CD4-positive, alpha-beta T cell treated with Interferon alpha-2 for 1 hour (primary cell): Measurements from ENCODE around the gene ANKFN1.
"Not testable (repeated sequence)": the region's sequence is repeated elsewhere in the genome, so short reads cannot be mapped to it uniquely, and the experiment has no call there.

Source experiments
- DNase-seq, 2 donors: peaks; one replicate each; pipeline ENCODE4 v3.0.0-alpha.2; 2020 to 2022

ANKFN1 gene

GRCh38 chr17:56358651-56359050 is 205.4 kb downstream of the ANKFN1 start:
- no peak for DNase-seq

DNA sequence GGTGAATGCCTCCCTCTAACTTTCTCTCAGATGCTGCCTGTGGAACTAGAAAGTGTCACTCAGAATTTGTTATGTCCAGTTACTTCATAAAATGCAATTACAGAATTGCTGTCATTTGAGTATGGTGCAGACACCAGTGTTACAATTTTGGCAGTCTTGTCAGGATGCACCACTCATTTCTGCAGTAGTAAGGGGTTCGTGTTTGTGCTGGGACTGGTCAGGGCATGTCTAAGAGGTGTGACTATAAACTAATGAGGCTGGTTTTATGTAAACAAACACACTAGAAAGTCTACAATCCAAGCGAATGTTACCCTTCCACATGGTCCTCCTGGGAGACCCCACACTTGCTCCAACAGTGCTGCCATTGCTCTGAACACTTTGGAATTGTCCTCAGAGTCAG is 206.2 kb downstream of the ANKFN1 start:
- no peak for DNase-seq

DNA sequence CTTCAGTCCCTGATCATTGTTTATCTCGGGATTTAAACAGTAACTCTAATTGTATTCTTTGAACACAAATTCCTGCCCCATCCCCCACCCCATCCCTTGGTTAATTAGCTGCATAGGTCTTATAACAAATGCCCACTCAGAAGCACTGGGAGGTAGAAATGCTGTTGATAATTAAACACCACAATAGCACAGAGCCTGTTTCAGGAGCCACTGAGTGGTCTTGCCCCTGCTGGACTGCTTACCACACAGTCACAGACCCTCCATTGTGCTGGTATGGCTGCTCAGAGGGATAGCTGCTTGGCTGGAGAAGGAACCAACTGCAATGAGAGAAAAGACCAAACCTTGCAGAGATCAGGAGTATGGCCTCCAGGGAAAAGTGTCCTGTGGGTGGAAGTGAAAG is 214.1 kb downstream of the ANKFN1 start:
- no peak for DNase-seq

GRCh38 chr17:56373981-56374833 is 220.9 kb downstream of the ANKFN1 start:
- no peak for DNase-seq

DNA sequence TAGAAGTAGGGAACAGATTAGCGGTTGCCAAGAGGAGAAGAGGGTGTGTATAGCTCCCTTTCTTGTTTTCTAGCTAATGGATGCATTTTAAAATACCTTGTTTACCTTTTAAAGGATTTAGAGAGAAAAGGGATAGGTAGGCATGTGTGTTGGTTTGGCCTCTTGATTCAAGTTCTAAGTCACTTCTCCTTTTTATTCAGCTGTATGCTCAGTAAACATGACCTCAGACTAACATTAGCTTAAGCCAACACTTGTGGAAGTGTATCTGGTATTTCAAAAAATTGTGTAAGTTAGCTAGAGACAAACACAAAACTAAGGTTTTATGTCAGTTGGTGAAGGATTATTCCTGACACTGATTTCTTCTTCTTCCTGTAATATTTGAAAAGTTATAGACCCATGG is 236.1 kb downstream of the ANKFN1 start:
- DNase-seq, result no peak

DNA sequence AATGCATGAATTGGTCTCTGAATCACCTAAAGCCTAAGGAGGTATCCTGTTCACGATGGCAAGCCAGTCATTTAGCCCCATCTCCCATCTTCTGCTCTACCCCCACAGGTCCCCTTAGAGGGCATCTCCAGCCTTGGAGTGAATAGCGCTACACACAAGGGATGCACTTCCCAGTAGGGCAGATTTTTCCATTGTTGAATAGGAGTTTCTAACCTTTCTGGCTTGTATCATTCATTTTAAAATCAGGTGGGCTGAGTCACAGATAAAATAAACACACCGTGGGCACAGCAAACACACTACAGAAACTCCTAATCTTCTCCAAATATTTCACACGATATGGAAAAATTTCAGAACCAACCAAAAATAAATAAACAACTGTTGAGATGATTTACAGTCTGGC is 239.0 kb downstream of the ANKFN1 start:
- DNase-seq, result no peak

- DNase-seq, result no peak
Observed at GRCh38 chr17:56393156-56393555, 239.9 kb downstream of the ANKFN1 start.

DNA sequence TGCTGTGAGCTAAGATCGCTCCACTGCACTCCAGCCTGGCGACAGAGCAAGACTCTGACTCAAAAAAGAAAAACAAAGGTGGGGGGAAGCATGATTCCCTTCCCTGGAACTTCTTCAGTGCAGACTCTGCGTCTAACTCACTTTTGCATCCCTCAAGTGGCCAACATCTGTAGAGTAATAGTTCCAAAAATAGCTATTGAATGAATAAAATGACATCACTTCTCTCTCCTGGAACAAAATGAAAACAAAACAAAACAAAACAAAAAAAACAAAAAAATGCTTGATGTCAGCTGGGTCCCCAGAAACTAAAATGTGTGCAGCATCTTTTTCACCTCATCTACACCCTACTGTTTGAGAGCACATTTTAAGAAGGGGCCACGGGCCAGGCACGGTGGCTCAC is 242.5 kb downstream of the ANKFN1 start:
- no peak for DNase-seq

DNA sequence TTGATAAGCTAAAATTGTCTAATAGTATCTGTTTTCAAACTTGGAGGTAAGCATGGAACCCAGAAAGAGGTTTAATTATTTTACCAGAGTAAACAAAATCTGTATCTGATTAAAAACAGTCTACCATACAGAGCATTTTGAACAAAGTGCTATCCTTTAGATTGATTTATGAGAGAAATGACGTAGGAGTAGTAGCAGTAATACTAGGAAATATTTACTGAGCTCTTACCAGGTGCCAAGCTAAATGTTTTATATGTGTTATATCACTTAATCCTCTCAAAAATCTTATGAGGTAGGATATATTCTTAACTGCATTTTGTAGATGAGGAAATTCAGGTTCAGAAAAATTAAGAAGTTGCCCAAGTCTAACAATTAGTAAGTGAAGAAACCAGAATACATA is 253.8 kb downstream of the ANKFN1 start:
- no peak for DNase-seq

DNA sequence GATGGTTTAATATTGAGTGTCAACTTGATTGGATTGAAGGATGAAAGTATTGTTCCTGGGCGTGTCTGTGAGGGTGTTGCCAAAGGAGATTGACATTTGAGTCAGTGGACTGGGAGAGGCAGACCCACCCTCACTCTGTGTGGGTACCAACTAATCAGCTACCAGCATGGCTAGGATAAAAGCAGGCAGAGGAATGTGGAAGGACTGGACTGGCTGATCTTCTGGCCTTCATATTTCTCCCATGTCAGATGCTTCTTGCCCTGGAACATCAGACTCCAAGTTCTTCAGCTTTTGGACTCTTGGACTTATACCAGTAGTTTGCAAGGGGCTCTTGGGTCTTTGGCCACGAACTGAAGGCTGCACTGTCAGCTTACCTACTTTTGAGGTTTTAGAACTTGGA is 259.1 kb downstream of the ANKFN1 start:
- DNase-seq, result not testable (repeated sequence)

DNA sequence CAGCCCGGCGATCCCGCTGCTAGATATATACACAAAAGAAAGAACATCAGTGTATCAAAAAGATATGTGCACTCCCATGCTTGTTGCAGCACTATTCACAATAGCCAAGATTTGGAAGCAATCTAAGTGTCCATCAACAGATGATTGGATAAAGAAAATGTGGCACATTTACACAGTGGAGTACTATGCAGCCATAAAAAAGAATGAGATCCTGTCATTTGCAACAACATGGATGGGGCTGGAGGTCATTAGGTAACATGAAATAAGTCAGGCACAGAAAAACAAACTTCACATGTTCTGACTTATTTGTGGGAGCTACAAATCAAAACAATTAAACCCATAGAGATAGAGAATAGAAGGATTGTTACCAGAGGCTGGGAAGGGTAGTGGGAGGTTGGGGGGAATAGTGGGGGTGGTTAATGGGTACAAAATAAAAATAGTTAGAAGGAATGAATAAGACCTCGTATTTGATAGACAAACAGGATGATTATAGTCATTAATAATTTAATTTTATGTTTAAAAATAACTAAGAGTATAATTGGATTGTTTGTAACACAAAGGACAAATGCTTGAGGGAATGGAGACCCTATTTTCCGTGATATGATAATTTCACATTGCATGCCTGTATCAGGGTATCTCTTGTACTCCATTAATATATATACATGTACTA is 263.5 kb downstream of the ANKFN1 start:
- no peak for DNase-seq

- DNase-seq, result no peak
Observed at GRCh38 chr17:56424005-56424404, 270.7 kb downstream of the ANKFN1 start.

- DNase-seq, result no peak
Observed at GRCh38 chr17:56424543-56425044, 271.3 kb downstream of the ANKFN1 start.

DNA sequence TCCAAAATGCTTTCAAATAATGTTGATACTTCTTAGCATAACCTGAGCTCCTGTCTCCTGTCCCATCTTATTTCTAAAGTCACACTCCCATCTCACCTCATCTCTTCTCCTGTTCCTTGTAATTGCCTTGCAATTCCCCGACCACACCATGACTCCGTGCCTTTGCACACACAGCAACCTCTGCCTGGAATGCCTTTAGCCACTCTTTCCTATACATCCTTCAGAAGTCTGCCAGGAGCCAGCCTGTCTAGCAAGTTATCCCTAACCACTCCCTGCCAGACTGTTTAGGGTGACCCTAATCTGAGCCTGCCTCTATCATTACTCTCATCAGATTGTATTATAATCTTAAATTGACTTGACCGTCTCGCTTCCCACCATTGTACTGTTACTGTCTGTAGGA is 272.2 kb downstream of the ANKFN1 start:
- no peak for DNase-seq

GRCh38 chr17:56426901-56427300 is 273.6 kb downstream of the ANKFN1 start:
- no peak for DNase-seq

- DNase-seq, result no peak
Observed at GRCh38 chr17:56431736-56432135, 278.5 kb downstream of the ANKFN1 start.

- no peak for DNase-seq
Observed at GRCh38 chr17:56432443-56432842, 279.2 kb downstream of the ANKFN1 start.

GRCh38 chr17:56434610-56435009 is 281.3 kb downstream of the ANKFN1 start:
- DNase-seq, result no peak

DNA sequence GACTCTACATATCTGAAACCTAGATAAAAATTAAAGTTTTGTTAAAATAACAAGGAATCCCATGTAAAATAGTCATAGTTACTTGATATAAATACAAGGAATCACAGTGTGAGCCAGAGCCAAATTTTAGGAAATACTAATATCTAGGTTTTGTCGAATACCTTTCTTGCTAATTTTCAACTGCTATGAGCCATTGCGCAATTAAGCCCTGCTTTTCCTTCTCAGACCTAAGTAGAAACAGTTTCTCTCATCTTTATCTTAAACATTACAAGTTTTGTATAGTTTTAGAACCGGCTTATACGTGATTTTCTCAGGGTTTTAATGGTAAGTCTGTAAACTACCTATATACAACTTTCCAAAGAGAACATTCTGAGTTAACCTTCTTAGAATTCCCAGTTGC is 282.9 kb downstream of the ANKFN1 start:
- DNase-seq, result no peak

GRCh38 chr17:56440419-56440818 is 287.1 kb downstream of the ANKFN1 start:
- no peak for DNase-seq

DNA sequence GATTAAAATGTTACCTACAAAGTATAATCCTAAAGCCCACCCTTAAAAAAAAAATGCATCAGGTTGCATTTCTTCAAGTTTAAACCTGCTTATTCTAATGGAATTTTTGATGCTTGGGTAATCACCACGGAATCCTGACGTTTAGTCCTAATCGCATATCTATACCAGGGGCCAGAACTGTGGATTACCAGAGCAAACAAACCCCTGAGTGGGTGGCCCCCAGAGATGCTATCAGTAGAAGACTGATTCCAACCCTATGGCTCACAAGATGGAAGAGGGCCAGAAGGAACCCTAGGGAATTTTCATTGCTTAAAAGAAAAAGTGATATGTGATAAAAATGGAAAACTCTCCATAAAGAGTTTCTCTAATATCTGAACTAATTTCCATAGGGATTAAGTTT is 288.0 kb downstream of the ANKFN1 start:
- DNase-seq, result no peak

DNA sequence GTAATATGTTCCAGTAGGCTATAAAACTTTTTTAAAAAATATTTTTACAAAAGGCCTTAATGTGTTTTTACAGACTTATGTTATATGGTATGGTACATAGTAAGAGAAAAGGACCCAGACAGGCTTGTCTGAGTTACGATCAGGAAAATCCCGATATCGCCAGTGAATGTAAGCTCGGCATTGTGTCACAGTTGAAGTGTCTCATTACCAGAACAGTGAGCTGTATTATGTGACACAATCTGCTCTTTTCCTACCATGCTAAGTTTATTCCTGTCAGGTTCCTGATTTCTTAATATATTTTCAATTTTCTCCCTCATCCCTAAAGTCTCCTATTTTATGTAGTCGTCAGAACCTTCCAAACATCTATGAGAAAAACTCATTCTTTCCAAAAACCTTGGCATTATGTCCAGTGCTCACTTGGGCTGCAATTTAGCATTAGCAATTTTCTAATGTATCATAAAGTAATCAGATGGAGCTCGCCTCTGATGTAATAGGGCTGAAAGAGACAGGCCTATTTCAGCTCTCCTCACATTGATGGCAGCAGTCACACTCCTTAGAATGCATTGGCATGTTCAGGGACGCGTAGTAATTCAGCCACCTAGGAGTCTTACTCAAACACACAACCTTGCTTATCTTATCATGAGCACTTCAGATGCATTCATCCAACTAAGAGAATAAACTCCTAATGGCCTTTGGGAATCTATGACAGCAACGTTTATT is 292.6 kb downstream of the ANKFN1 start:
- no peak for DNase-seq

DNA sequence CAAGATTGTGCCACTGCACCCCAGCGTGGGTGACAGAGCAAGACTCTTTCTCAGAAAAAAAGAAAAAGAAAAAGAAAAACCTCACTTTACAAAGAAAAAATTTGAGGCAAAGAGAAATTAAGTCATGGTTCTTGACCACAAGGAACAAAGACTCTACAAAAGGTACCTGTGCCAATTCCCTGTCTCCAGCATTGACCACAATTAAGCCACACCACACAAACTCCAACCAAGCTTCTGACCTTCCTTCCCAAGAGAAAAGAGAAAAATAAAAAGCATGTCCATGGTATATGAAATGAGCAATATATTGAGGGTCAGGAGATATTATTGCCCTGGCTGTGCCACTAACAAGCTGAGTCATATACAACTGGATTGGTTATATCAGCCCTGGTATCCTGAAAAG is 293.9 kb downstream of the ANKFN1 start:
- no peak for DNase-seq

DNA sequence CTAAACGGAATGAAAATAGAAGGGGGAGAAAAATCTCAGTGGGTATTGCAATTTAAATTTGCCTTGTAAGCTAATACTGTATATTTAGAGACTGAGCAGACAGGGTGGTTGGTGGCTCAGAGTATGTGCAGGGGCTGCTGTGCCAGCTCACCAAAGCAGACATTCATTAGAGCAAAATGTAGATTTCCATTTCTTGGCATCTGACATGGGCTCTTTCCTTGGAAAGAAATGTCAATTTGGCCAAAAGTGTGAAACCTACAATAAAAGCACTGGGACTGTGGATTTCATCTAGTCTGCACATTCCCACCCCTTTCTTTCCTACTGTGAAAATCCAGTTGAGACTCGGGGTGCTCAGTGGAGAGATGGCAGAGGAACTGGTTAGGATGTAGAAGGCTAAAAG is 295.1 kb downstream of the ANKFN1 start:
- no peak for DNase-seq
